Endometrial microvascular endothelial cells (primary cell): ENCODE measurements around the gene C18orf54. TPM values are rescaled to one million over a fixed set of nuclear protein-coding genes. Genes with fewer than 3 reads are reported as not detected.
"Not testable (repeated sequence)": the region's sequence is repeated elsewhere in the genome, so short reads cannot be mapped to it uniquely, and the experiment has no call there.

Experiments used
- in situ Hi-C: cut with HindIII; loops from 2 replicates; pipeline ENCODE4 v1.10.0; 2017; ENCODE audit warnings: low sequenced_read_pairs, low pct_unique_long_range_greater_than_20kb; ENCODE audit errors: inconsistent ontology term
- total RNA-seq: library from RNA; depleted of rRNA; stranded (reverse); fragments of >200 nt; gene quantifications from one replicate; pipeline ENCODE4 v1.2.3, GENCODE V29; 2015; ENCODE audit errors: inconsistent ontology term

C18orf54 gene
- 15.4 TPM for total RNA-seq

GRCh38 chr18:54357660-54358494, at the start of gene C18orf54, which contains the start of gene STARD6:
C18orf54 (plus strand) TSS chr18:54357906; CDS start chr18:54360573, 2,667 bp downstream.
STARD6 (minus strand) TSS chr18:54357858; CDS start chr18:54354573, 3,285 bp downstream.
- in situ Hi-C loops, result no loop called here

DNA sequence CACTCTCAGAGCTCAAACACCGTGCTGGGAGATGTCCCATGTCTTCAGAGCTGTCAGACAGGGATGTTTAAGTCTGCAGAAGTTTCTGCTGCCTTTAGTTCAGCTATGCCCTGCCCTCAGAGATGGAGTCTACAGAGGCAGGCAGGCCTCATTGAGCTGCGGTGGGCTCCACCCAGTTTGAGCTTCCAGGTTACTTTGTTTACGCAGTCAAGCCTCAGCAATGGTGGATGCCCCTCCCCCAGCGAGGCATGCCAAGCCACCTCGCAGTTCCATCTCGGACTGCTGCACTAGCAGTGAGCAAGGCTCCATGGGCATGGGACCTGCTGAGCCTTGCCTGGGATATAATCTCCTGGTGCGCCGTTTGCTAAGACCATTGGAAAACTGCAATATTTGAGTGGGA, 48.1 kb upstream of the C18orf54 start:
- in situ Hi-C loops, result not testable (repeated sequence)

DNA sequence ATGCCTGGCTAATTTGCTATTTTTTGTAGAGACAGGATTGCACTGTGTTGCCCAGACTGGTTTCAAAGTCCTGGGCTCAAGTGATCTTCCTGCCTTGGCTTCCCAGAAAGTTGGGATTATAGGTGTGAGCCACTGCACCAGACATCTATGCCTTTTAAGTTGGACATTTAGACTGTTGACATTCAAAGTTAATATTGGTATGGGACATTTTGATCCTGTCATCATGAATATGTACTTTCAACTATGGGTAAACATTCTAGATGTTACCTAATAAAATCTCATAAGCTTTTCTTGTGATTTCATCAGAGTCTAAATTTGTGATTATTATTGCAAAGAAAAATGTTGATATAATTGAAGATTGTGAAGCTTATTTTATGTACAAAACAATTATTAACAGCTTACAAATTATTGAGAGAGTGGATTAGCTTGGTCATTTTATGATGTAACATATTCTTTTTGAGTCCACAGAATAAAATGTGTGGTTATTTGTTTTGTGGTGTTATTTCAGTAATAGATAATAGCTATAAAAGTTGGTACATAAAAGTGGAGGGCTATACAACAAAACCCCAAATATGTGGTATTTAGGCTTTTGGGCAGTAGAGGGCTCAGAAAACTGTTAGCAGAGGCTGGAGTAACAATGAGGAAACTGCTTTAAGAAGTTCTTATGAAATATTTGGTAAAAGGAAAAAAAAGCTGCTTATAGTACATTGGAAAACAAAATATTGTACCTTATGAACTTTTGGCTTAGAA, 41.5 kb upstream of the C18orf54 start:
- in situ Hi-C loops, result no loop called here

DNA sequence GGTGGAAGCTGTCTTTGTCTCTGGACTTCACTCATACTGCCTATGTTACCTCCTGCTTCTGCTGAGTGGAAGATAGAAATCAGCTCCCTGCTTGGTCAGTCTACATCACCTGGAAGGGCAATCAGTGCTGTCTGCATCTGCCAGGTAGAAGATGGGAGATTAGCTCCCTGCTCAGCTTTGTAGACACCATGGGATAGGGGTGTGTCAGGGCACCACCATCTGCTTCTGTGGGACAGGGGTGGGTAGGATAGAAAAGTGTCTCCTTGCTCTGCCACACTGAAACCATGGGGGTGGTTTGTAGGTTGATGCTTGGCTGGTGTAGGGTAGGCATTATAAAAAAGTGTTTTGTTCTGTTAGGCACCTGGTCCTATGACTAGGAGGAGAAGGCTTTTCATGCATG, 34.1 kb upstream of the C18orf54 start:
- in situ Hi-C loops, result no loop called here

DNA sequence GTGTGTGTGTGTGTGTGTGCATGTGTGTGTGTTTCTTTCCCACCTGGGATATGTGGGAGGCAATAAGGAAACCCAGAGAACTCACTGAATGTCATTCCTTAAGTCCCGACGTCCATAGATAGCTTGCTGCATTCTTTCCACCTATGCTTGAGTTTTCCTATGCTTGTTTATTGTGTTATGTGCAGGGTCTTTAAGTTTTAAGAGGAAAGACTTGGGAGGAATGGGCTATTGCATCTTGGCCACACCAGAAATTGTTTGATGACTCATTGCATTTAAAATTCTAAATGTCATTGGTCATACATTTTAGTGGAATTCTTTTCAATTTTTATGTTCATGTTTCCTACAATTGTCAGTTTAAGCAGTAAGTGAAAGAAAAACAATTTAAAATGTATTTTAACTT, 33.7 kb upstream of the C18orf54 start:
- in situ Hi-C loops, result no loop called here

GRCh38 chr18:54327818-54328217, 29.9 kb upstream of the C18orf54 start:
- in situ Hi-C loops, result no loop called here

DNA sequence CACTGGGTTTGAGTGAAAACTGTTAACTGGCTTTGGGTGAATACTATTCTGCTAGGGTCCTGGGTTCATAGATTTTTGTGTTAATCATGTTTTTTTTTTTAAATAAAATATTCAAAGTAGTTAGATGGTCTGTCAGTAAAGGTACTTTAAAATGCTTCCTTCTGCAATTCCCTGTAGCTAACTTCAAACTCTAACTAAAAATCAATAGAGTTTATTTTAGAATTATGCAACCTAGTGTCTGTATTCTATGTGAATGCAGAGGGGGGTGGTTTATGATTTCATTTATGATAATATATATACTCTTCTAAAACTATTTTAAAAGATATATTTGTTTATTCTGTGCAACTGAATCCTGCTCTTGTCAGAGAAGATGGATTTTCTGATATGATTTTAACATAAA, 27.9 kb upstream of the C18orf54 start:
- in situ Hi-C loops, result no loop called here

- in situ Hi-C loops, result no loop called here
Measured at GRCh38 chr18:54330768-54331548, 26.7 kb upstream of the C18orf54 start.

DNA sequence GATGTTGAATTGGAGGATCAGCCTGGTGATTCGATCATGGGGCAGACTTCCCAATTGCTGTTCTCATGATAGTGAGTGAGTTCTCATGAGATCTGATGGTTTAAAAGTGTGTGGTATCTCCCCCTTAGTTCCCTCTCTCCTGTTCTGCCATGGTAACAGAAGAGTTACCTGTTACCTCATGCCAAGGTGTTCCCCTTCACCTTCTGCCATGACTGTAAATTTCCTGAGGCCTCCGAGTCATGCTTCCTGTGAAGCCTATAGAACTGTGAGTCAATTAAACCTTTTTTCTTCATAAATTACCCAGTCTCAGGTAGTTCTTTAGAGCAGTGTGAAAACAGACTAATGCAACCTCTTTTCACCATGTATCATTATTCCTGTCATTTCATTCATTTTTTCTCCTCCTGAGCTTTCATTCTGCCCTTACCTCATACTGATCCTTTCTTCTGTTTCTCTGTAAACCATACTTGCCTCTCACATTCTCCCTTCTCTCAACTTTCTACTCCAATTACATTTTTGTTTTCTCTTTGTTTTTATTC, 22.0 kb upstream of the C18orf54 start:
- in situ Hi-C loops, result no loop called here

- in situ Hi-C loops, result no loop called here
Measured at GRCh38 chr18:54338230-54338629, 19.5 kb upstream of the C18orf54 start.

DNA sequence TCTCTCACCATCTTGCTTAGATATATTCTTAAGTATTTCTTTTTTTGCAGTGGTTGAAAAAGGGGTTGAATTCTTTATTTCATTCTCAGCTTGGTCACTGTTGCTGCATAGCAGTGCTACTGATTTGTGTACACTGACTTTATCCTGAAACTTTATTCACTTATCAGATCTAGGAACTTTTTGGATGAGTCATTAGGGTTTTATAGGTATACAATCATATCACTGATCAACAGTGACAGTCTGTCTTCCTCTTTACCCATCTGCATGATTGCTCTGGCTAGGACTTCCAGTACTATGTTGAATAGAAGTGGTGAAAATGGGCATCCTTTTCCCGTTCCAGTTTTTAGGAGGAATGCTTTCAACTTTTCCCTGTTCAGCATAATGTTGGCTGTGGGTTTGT, 6.5 kb upstream of the C18orf54 start:
- in situ Hi-C loops, result no loop called here

DNA sequence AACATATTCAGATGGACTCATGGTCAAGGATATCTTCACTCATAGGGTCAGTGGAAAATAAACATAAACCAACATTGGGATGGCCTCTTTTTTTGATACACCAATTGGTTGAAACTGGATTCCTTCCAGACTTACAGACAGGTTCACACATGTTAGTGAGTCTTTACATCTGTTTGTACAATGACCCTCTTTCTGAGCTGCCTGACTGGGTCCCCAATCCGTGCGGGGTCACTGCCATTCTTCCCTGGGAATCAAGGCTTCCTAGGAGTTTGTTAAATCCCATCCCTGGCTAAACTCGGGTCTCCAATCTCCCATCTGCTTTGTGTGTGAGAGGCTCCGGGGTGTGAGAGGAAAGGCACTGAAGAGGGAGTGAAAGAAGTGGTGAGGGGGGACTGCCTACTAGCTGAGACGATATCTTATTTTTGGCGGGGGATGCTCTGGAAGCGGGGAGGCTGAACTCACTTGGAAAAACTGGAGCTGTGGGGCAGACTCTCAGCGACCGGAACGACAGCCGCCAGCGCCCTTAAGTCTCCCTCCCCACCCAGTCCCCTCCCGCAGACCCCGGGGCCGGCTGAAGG, 535 bp upstream of the C18orf54 start:
- in situ Hi-C loops, result no loop called here

GRCh38 chr18:54358495-54359040, 862 bp downstream of the C18orf54 start:
- in situ Hi-C loops, result no loop called here

DNA sequence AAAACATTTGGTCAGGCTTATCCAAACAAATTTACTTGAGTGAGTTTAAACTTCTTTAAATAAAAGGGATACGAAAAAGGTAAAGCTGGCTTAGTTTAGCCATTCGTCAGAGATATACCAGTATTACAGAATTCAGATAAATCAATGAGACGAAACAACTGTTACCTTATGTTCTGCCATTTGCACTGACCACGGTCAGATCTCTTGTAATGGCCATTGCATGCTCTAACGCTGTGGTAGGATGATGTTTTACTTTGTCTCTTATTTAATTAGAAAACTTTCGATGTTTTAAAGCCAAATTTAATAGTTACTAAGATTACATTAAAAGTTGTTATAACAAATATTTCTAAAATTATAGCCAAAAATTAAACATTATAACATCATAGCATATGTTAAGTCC, 1.5 kb downstream of the C18orf54 start:
- in situ Hi-C loops, result no loop called here

GRCh38 chr18:54360406-54360805, 2.7 kb downstream of the C18orf54 start:
- in situ Hi-C loops, result no loop called here

GRCh38 chr18:54378057-54378456, 20.4 kb downstream of the C18orf54 start:
- in situ Hi-C loops, result no loop called here

GRCh38 chr18:54381640-54382039, 23.9 kb downstream of the C18orf54 start:
- in situ Hi-C loops, result no loop called here

GRCh38 chr18:54382076-54382475, 24.4 kb downstream of the C18orf54 start:
- in situ Hi-C loops, result no loop called here
